HG02938 (cell line): Measurements from ENCODE around the gene RIMBP2.

ENCODE experiments used
- ATAC-seq: cut with Tn5 transposase; IDR thresholded peaks from one replicate; pipeline ENCODE4 v1.9.1; 2021; ENCODE audit warnings: mild to moderate bottlenecking, moderate library complexity; ENCODE audit not compliant: unreplicated experiment

RIMBP2 gene

DNA sequence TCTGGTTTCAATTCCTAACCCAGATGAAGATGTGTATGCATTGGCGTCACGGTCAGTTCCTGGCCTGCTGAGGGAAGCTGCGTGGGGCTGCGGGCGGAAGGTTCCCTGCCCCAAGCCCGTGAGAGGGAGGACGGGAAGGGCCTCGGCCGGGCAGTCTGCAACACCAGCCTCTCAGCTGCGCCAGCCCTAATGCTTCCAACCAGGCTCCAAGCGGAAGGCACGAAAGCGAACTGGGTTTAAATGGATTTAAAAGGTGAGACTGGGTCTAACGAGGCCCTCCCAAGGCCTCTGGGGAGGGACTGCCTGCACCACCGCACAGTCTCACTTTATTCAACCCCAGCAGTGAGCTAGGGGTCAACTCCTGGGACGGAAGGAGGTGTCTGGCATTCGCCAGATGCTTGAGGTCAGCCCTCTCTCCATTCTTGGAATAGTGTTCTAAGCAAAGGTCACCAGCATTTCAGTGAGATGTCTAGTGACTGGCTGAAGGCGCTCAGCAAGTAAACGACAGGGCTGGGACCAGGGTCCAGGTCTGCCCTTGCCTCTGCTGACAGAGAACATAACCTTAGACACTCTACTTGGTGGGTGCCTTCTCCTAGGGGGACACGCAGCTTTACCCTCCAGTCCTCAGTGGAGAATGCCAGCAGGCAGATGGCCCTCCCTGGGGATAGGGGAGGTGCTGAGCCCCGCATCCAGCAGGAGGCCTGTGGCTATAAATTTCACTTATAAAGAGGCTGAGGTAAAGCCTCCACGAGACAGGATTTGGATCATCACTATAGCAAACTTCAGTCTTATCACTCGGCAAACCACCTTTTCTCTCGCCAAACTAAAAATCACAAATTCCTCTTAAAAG is 286.2 kb downstream of the RIMBP2 start:
- ATAC-seq: no peak

DNA sequence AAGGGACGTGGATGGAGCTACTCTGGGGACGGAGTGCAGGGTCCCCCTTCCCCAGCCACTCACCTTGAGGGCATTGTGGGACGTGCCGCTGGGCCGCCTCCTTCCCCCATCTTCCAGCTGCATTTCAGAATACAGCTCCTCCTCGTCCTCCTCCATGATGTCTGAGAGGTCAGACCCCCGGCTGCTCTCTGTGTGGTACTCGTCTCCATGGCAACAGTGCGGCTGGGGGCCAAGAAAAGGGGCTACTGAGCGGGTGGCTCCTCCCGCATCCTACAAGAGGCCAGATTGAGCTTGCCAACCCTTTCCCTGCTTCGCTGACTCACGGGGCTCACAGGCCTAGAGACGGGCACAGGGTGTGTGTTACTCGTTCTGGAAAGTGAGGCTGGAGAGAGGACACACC is 288.0 kb downstream of the RIMBP2 start:
- ATAC-seq: no peak

DNA sequence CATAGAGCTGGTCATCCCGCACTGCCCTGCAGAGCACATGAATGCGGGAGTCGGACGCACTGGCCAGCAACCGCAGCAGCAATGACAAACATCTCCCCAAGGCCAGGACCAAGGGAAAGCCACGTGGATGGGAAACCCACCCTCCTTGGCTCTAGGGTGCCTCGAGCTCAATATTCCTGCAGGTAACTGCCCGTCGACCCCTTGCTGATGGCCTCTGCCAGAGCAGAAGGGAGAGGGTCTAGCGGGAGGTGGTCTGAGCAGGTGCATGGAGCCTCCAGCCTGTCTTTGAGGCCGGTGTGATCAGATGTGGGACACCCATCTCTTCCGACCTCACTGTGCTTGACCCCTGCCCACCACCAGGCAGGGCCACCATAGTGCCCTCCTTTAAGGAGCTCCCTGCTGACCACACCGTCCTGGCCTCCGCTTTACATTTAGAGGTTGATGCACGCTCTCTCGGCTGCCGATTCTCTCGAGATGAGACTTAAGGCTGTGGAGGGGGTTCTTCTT is 288.7 kb downstream of the RIMBP2 start:
- ATAC-seq: no peak

DNA sequence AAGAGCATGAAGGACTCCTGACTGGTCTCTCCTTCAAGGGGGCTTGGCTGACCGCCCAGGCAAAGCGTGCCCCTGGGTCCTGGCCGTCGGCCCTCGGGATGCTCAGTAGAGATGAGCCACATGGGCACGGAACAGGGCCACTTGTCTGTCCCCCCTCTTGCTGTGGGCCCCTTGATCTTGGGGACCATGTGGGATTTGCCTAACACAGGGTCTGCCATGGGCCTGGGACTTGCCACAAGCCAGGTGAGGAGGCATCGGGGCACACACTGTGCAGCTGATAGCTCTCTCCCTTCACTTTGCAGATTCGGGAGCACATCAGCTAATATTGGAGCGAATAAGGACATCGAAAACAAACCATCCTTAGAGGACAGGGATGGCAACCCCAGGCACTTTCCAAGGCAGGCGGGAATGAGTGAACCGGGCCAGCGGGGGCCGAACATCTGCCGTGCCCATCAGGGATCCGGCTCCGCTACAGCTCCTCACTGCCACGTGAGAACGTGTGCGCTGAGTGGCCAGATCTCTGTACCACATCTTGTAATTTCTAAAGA is 290.3 kb downstream of the RIMBP2 start:
- no peak for ATAC-seq

DNA sequence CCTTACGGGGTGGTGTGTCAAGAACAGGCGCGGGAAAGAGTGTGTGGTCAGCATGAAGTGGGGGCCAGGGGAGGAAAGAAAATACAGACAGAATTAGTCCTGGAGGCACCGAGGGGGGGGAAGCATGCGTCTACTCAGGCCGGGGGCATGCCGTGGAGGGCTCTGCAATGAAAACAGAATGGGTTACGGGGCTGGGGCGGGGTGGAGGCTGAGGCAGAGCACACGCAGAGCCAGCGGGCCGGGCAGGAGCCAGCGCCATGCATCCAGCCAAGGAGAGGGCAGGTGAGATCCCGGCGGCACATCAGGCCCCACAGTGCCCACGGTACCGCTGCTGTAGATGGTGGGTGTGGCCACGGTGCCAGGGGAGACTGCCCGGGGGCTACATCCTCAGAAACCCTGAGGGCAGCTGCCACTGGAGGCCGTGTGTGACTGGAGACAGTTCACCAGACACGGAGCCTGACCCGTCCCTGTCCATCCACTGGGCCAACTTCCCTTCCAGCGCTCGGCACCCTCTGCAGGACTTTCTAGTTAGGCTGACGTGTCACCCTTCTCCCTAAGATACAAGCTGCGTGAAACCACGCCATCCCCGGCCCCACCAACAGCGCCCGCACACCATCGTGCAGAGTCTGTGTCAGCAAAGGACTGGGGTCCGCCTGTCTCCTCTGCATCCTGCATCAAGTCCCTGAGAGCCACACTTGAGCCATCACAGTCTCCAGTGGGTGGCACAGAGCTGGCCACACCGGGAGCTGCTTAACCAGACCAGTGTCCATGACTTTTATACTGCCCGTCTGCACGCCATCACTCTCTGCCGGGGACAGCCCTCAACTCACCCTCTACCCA is 291.0 kb downstream of the RIMBP2 start:
- ATAC-seq: no peak

DNA sequence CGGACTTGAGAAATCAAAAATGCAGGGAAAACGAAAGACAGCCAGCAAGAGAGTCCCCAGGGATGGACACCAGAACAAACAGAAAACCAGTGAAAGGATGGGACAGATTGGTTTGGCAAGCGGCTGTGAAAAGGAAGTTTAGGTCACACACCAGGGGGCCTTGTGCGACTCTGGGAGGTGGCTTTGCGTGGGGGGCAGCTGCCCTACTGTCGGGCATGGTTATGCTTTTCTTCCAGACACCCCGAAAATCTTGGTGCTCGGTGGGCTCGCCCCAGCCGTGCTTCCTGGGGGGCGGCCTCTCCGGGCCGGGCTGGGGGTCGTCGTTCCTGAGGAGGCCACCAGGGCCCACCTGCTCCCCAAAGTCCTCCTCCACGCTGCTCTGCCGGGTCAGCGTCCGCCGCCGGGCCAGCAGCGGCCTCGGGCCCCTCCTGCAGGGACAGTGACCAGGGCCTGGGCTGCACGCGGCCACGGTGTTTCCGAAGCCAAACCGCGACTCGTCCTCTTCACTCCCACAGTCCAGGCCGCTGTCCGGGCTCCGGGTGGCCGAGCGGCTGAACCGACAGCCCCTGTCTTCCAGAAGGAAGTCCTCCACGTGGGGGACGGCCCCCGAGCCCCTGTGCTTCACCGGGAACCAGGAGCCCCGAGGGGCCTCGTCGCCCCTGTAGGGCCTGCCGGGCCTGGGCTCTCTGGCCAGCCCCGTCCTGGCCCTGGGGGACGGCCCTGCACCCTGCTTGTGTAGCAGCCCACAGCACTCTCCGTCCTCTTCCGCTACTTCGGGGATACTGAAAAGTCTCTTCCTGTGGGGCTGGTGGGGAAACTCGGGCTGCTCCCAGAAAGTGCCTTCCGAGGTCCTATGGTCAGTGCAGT is 291.9 kb downstream of the RIMBP2 start:
- no peak for ATAC-seq

DNA sequence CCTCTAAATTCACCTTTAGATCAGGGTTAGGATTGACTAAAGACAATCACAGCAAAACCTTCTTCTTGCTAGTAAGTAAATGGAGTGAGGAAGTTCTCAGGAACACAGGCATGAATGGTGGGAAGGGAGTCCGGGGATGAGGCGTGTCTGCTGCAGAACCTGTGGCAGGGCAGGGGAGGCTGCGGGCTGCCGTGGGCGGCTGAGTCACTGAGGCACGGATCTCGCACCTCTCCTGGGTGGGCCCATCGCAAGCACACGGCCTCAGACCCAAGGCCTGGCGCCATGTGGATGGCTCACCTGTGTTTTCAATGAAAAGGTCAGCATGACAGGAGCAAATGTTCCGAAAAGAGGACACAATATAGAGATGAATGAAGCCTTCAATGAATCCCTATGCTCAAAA is 293.0 kb downstream of the RIMBP2 start:
- no peak for ATAC-seq

DNA sequence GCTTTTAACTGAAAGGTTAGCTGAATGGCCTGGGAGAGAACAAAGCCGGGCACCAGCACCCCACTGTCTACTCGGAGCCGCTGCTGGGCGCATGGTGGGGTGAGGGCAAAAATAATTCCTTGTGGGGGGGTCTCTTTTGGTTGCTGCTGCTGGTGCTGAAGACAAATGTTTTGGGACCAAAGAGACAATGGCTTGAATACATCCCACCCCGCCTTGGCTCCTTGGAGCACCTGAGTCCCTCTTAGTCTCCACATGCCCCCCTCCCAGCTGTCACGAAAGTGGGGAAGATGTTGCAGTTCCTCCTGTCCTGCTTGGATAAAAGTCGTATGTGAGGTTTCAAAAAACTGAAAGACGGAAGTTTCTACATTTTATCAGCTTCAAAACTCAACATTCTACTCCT is 293.4 kb downstream of the RIMBP2 start:
- no peak for ATAC-seq

DNA sequence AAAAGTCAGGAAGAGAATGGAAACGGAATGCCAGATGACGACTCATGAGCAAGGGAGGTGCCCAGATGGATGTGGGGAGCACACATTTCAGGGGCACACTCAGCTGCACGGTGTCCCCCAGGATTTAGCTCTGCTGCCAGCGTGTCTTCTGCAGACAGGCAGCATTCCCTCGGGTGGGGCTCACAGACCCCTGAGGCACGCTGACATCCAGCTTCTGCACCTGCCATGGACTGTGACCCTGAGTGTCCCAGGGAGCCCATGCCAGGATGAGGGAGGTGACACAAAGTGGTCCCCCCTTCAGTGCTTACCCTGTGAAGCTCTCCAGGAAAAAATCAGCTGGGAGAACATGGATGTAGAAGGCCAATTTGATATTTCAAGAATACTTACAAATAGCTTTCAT is 294.2 kb downstream of the RIMBP2 start:
- ATAC-seq: no peak

DNA sequence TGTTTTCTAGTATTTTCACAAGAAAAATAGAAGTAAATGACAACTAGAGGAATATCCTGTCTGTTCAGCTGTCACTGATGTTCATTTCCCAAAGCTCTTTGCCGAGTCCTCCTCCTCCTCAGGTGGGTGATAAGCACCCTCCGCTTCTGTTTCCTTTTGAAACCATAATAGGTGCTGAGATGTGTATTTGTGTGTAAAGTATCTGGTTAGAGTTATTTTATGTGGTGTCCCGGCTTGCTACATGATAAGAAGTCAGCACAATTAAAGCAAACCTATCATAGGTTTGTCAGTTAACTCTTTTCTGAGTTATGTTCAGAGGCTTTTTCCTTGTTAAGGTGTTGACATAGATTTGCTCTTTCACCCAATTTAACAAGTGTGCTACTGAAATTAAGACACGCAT is 296.0 kb downstream of the RIMBP2 start:
- ATAC-seq: no peak

DNA sequence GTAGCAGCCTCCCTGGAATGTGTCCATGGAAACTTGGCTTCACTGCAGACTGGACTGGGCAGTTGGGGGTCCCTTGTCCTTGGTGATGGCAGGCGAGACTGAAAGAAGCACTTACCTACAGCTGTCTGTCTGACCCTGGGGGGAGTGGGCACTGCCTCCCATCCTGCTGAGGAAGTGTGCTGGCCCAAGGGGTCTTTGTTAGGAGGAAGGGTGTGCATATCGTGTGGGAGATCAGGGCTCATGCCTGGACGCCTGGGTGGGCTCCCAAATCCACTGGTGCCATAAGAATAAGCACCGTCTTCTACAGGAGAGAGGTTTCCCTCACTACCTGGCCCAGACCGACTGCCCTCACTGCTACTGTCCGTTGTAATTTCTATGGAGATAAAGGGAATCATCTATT is 297.0 kb downstream of the RIMBP2 start:
- no peak for ATAC-seq

DNA sequence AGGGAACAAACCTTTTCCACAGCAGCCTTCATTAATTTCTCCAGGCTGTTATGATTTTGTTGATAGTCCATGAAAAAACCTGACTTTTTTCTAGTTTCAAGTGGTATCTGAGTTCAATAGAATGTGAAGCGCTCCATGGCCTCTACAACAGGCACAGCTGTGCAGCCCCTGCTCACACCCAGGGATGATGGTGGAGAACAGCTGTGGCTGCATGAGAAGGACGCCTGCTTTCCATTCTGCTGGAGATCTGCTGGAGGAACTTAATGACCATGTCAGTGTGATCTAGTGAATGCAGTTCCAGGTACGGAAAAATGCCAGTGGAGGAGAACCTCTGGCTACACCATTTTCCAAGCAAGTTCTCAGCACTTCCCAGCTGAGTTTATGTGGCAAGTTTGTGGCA is 297.8 kb downstream of the RIMBP2 start:
- ATAC-seq: no peak

DNA sequence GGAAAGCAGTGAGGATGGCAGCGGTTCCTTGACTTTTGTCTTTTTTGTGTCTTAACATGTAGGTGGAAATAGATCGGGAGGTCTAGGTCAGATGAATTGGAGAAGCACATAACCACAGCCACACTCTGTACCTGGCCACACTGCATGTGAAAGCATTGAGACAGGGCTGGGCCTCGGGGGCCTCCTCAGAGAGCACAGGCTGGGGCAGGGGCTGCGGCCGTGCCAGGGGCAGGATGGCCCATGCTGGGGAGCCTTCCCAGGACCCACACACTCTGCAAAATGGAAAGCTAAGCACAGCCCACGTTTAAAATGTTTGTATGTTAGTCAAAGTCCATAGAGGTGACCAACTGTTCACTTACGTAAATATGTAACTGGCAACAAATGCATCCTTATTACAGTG is 301.7 kb downstream of the RIMBP2 start:
- no peak for ATAC-seq

DNA sequence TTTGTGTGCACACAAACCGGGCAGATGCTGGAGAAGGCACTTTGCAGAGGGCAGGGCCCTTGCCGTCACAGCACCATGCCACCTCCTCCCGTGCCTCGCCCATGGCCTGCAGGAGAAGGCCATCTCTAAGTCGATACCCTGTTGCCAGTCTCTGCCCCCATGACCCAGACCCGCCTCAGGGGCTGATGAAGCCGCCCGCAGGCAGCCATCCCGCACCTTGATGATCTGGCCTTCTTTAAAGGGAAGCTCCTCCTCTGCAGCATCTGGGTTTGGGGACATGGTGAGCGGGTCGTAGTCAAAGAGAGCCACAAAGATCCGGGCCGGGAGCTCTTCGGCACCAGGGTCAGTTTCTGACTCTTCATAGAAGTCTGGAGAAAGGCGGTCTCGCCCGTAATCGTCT is 302.2 kb downstream of the RIMBP2 start:
- no peak for ATAC-seq

DNA sequence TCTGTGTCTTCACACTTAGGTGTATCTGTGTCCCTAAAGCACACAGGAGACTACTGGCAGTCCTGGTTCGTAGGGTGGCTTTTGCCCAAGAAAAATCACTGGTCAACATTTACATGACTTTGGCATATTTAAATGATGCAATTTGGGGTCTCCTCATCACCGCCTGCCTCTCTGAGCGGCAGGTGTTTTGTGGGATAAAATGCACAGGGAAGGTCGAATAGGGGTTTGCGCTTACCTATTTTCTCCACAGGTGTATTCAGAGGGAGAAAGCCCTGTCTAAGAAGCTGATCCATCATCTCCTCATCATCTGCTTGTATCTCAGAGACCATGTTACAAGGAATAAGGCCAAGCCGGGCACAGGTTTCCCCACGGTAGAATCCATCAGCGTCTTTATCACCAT is 303.7 kb downstream of the RIMBP2 start:
- no peak for ATAC-seq

DNA sequence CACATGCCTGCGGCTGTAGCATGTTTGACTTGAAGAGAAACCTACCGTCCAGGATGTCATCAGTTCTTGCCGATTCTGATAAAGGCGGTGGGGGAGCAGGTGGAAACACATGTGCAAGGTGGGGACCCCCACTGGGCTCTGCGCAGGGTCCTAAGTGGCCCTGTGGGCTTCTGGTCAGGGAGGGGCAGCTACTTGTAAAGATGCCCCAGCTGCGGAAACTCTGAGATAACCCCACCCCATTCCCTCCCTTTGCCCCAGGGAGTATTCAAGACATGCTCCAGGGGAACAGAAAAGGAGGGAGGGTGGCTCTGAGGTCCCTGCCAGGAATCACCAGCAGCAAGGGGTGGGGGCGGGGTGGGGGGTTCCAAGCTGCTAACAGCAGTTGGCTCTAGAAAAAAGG is 310.8 kb downstream of the RIMBP2 start:
- no peak for ATAC-seq

DNA sequence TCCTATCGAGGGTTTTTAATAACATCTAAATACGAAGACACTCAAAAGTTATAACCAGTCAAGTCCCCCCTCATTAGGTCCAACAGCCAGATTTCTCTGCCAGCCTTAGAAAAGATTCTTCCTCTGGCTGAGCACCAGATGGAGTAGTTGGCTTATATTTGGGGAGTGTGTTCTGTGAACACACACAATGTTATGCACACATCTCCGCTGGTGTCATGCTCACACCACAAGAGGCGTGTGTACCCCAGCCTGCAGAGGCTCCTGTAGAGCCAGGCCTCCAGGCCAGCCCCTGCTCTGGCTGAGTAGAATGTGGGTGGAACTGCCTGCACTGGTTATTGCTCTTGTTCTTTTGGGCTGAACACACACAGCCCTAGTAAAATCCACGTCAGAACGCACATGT is 314.4 kb downstream of the RIMBP2 start:
- no peak for ATAC-seq

DNA sequence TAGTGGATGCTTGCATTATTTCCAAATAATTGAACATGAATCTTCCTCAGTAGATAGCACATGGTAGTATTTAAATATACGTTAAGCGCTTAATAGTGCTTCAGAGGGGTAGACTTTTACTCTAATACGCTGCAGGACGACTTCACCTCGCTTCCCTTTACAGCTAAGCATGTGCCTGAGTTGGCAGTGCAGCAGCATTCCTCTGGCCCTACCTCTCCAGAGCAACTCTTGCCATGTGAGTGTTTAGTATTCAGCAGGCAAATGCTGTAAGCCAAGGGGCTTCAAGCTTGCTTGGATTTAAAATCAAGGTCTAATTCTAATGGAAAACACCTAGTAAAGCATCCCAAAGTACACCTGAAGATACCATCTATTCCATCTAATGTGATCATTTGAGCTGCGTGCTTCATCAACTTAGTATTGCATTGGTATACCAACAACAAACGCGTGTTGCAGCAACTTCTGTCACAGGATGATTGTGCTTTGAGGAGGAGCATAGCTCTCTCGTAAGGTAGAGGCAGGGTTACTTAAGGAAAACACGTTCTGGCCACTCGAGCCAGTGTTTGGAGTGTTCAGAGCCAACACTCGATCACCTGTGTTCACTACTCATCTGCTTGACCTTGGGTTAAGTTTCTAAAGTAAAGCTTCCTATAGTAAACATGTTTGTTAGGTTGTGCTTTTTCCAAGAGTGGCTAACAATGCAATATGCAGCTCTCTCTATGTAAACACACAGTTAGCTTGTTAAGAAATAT is 317.8 kb downstream of the RIMBP2 start:
- ATAC-seq: no peak

DNA sequence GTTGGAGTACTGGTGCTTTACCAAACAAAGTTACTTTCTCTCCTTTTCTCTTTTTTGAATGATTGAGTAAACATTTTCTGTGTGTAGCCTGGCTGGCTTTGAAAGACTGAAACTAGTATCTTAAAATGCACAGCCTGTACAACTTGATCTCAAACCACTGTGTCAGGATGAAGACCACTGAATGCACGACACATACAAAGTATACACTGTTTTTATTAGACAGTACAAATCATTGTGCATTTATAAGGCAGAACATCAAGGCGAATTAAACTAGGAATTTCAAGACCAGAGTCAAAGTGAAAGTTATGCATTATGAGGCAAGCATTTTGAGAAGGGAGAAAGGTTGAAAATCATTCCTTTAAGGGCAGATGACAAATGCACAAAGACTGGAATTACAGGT is 319.4 kb downstream of the RIMBP2 start:
- no peak for ATAC-seq

DNA sequence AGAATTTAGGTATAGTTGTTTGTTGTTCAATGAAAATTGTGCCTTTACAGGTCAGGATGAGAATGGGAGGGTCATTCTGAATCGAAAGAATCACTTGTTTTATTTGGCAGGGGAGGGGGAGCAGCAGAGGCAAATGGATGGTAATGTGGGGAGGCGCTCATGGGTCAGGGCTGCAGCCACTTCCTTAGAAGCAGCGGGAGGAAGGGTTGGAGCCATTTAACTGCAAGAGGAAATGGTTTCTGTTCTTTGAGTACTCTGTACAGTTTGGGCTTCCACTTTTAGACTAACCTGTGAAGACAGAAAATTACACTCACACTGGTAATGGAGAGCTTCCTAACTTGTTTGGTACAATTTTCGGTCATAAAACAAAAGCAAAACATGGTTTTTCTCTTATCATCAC is 321.2 kb downstream of the RIMBP2 start:
- ATAC-seq: no peak
